A673 (cell line): ENCODE results near the gene INTS6. TPM values are rescaled to one million over a fixed set of nuclear protein-coding genes. Genes with fewer than 3 reads are reported as not detected.

ENCODE experiments used
- BruUV-seq: library from RNA; stranded (reverse); fragments of 400-500 nt; replicated peaks from 2 replicates; lab custom pipeline; 2021; lab: Mats Ljungman, UMichigan
- CTCF ChIA-PET: fragments of 300-600 bp; sonication (Branson Sonifier 250); formaldehyde crosslinking; loops from one replicate; lab custom pipeline; 2022; ENCODE audit warnings: antibody characterized with exemption; lab: Charles Lee
- POLR2A ChIA-PET: fragments of 300-600 bp; sonication (Branson Sonifier 250); formaldehyde crosslinking; loops from one replicate; lab custom pipeline; 2022; ENCODE audit warnings: antibody characterized with exemption; ENCODE audit not compliant: low non-redundant PET; lab: Charles Lee
- DNase-seq: peaks from one replicate; pipeline ENCODE4 v3.0.0-alpha.2; 2015; ENCODE audit warnings: low spot score
- H3K27ac ChIP-seq: fragments of 200-600 bp; sonication (generic); 2 replicates; pipeline ENCODE4 v1.5.1; 2016; ENCODE audit warnings: mixed run types, low read depth, mild to moderate bottlenecking, mixed read lengths, antibody characterized with exemption, low read length; ENCODE audit not compliant: poor library complexity, severe bottlenecking
- H3K27me3 ChIP-seq: fragments of 200-600 bp; sonication (generic); replicated peaks from 2 replicates; pipeline ENCODE4 v1.6.1; 2017; ENCODE audit warnings: mixed run types, low read depth, mild to moderate bottlenecking, mixed read lengths, antibody characterized with exemption, low read length; ENCODE audit not compliant: insufficient read depth, poor library complexity
- H3K36me3 ChIP-seq: fragments of 200-600 bp; sonication (generic); 2 replicates; pipeline ENCODE4 v1.6.1; 2016; ENCODE audit warnings: mixed run types, mild to moderate bottlenecking, mixed read lengths, antibody characterized with exemption, low read length; ENCODE audit not compliant: insufficient read depth, poor library complexity, severe bottlenecking
- H3K4me1 ChIP-seq: fragments of 200-600 bp; sonication (generic); 2 replicates; pipeline ENCODE4 v1.6.1; 2017; ENCODE audit warnings: mixed run types, mild to moderate bottlenecking, mixed read lengths, antibody characterized with exemption, low read length; ENCODE audit not compliant: insufficient read depth, poor library complexity, severe bottlenecking
- H3K4me3 ChIP-seq: fragments of 200-600 bp; sonication (generic); 2 replicates; pipeline ENCODE4 v1.5.1; 2016; ENCODE audit warnings: low read depth, mixed run types, mild to moderate bottlenecking, mixed read lengths, low read length; ENCODE audit not compliant: poor library complexity, severe bottlenecking
- H3K9me3 ChIP-seq: fragments of 200-600 bp; sonication (generic); 2 replicates; pipeline ENCODE4 v1.6.1; 2016; ENCODE audit warnings: mixed run types, low read depth, mild to moderate bottlenecking, mixed read lengths, antibody characterized with exemption, low read length; ENCODE audit not compliant: poor library complexity, severe bottlenecking
- EZH2 ChIP-seq: fragments of 200-600 bp; sonication (generic); IDR thresholded peaks from 2 replicates; pipeline ENCODE4 v1.6.1; 2017; ENCODE audit warnings: borderline replicate concordance, low read depth, mild to moderate bottlenecking, mixed read lengths, antibody characterized with exemption, low read length; ENCODE audit not compliant: poor library complexity, severe bottlenecking
- intact Hi-C: fragments of 100-400 bp; cut with micrococcal nuclease; formaldehyde crosslinking; loops from one replicate; pipeline ENCODE4 v1.10.0; 2022; ENCODE audit not compliant: unreplicated experiment
- total RNA-seq: library from RNA; stranded (reverse); gene quantifications from 2 replicates; pipeline ENCODE4 v1.2.3, GENCODE V29; 2021
- TF ChIP-seq, protein P1 (sequence below): fragments of 300-800, 200-600 bp; sonication (generic); conservative IDR thresholded peaks from 2 replicates; pipeline ENCODE4 v1.5.1; 2017; ENCODE audit warnings: low read depth, mild to moderate bottlenecking, antibody characterized with exemption, low read length, moderate library complexity, mixed read lengths

Gene INTS6
- total RNA-seq, 1 experiment from 2014 or later = 90.4 TPM

DNA sequence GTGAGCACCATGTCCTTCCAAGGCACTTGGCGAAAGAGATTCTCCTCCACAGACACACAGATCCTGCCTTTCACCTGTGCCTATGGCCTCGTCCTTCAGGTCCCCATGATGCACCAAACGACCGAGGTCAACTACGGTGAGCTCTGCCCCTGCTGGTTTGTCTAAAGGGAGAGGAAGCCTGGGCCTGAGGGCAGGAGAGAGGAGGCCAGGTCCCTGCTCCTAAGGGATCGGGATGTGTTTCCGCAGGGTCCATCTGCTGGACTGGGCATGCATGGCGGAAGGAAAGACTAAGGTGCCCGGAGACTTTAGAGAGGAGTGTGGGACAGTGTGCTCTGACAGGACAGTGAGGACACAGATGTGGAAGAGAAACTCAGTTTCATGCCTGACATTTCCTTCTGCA is 105.7 kb downstream of the INTS6 start:
- intact Hi-C loops = no loop called here
- H3K27me3 ChIP-seq = no peaks in the 10 kb centered on the region
- H3K4me3 ChIP-seq = no peak overlapping the region
- no peak for TF ChIP-seq EZH2
- TF ChIP-seq, protein P1, sequence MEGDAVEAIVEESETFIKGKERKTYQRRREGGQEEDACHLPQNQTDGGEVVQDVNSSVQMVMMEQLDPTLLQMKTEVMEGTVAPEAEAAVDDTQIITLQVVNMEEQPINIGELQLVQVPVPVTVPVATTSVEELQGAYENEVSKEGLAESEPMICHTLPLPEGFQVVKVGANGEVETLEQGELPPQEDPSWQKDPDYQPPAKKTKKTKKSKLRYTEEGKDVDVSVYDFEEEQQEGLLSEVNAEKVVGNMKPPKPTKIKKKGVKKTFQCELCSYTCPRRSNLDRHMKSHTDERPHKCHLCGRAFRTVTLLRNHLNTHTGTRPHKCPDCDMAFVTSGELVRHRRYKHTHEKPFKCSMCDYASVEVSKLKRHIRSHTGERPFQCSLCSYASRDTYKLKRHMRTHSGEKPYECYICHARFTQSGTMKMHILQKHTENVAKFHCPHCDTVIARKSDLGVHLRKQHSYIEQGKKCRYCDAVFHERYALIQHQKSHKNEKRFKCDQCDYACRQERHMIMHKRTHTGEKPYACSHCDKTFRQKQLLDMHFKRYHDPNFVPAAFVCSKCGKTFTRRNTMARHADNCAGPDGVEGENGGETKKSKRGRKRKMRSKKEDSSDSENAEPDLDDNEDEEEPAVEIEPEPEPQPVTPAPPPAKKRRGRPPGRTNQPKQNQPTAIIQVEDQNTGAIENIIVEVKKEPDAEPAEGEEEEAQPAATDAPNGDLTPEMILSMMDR = no peak
- H3K4me1 ChIP-seq = no peaks in the 10 kb centered on the region
- DNase-seq = no peak
- POLR2A ChIA-PET = no interaction called here
- no peaks in the 10 kb centered on the region for H3K36me3 ChIP-seq
- H3K27ac ChIP-seq = no peak overlapping the region
- no peaks in the 10 kb centered on the region for H3K9me3 ChIP-seq
- no TSS peak for BruUV-seq
- CTCF ChIA-PET = no interaction called here

DNA sequence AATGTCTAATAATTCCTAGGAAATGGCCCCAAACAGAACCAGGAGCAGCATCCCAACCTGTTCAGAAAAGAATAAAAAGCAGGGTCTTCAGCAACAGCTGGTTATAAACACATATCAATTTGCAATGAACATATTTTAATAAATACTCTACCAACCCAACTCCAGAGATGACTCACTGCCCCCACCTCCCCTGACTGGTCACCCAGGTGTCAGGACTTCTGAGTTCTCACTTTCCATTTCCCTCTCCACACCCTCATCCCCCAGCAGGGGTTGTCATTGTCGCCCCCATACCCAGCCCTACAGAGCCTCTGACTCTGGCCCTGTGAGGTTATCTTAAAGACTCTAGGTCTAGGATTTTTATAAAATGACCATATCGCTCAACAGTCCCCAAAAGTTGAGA is 106.4 kb downstream of the INTS6 start:
- no peak overlapping the region for H3K27ac ChIP-seq
- CTCF ChIA-PET = no interaction called here
- intact Hi-C loops = no loop called here
- no peaks in the 10 kb centered on the region for H3K27me3 ChIP-seq
- H3K4me1 ChIP-seq = no peaks in the 10 kb centered on the region
- POLR2A ChIA-PET = no interaction called here
- no peaks in the 10 kb centered on the region for H3K36me3 ChIP-seq
- no peaks in the 10 kb centered on the region for H3K9me3 ChIP-seq
- DNase-seq = no peak
- TF ChIP-seq, protein P1 = no peak
- no peak for TF ChIP-seq EZH2
- no peak overlapping the region for H3K4me3 ChIP-seq
- BruUV-seq = no TSS peak

DNA sequence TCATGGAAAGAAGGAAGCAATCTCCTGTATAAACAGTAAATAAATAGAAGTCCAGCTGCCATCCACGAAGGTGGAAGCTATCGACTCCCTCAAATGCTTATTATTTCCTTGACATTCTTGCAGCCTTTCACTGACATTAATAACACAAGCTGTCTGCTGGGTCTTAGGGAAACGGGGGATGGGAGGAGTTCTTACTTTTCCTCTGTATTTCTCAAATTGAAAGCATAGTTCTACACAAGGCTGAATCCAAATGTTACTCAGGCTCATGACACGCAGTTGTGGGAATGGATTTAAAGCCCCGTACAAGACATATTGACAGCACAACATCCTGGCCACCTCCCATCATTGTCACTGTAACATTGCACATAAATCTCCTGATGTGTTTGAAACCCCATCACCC is 109.4 kb downstream of the INTS6 start:
- no peaks in the 10 kb centered on the region for H3K4me1 ChIP-seq
- DNase-seq = no peak
- no peaks in the 10 kb centered on the region for H3K27me3 ChIP-seq
- intact Hi-C loops = no loop called here
- no peaks in the 10 kb centered on the region for H3K9me3 ChIP-seq
- H3K27ac ChIP-seq = no peak overlapping the region
- CTCF ChIA-PET = no interaction called here
- POLR2A ChIA-PET = no interaction called here
- no TSS peak for BruUV-seq
- no peak overlapping the region for H3K4me3 ChIP-seq
- H3K36me3 ChIP-seq = no peaks in the 10 kb centered on the region
- TF ChIP-seq EZH2 = no peak
- TF ChIP-seq, protein P1 = no peak
